HepG2 (cell line): ENCODE results near the gene FAM169A. TPM values are rescaled to one million over a fixed set of nuclear protein-coding genes. Genes with fewer than 3 reads are reported as not detected.

ENCODE experiments used
- CC2D1A ChIP-seq: sonication (generic); formaldehyde crosslinking; IDR thresholded peaks from 2 replicates; pipeline ENCODE4 v1.8.1; 2023; ENCODE audit warnings: mild to moderate bottlenecking, missing genetic modification reagents
- CSRNP1 ChIP-seq: sonication (generic); formaldehyde crosslinking; IDR thresholded peaks from 2 replicates; pipeline ENCODE4 v1.8.1; 2023; ENCODE audit warnings: mild to moderate bottlenecking, missing genetic modification reagents
- CTCF ChIP-seq: sonication (generic); formaldehyde crosslinking; IDR thresholded peaks from 2 replicates; pipeline ENCODE4 v1.5.0; 2020; ENCODE audit warnings: mild to moderate bottlenecking, missing genetic modification reagents, moderate library complexity
- HMGXB3 ChIP-seq: sonication (generic); formaldehyde crosslinking; IDR thresholded peaks from 2 replicates; pipeline ENCODE4 v1.4.0; 2020; ENCODE audit warnings: missing genetic modification reagents, borderline replicate concordance
- IKZF1 ChIP-seq: fragments of 450-650 bp; IDR thresholded peaks from 2 replicates; pipeline ENCODE4 v1.7.1; 2016
- KAT2B ChIP-seq: fragments of 150-350 bp; IDR thresholded peaks from 2 replicates; pipeline ENCODE4 v1.6.1; 2014; ENCODE audit warnings: low read depth, low read length, borderline replicate concordance
- MIER2 ChIP-seq: IDR thresholded peaks from 2 replicates; pipeline ENCODE4 v1.6.1; 2016; ENCODE audit warnings: missing biosample characterization, missing genetic modification reagents
- MLX ChIP-seq: IDR thresholded peaks from 2 replicates; pipeline ENCODE4 v1.6.1; 2016
- NKX3-1 ChIP-seq: sonication (generic); formaldehyde crosslinking; IDR thresholded peaks from 2 replicates; pipeline ENCODE4 v1.5.0; 2020; ENCODE audit warnings: missing genetic modification reagents
- PLRG1 ChIP-seq: fragments of 450-650 bp; conservative IDR thresholded peaks from 2 replicates; pipeline ENCODE4 v1.6.1; 2016
- PPARG ChIP-seq: conservative IDR thresholded peaks from 2 replicates; pipeline ENCODE4 v1.6.1; 2016; ENCODE audit warnings: missing biosample characterization, missing genetic modification reagents
- RFX3 ChIP-seq: IDR thresholded peaks from 2 replicates; pipeline ENCODE4 v1.6.1; 2016; ENCODE audit warnings: missing biosample characterization, missing genetic modification reagents
- SNAPC5 ChIP-seq: sonication (generic); formaldehyde crosslinking; IDR thresholded peaks from 2 replicates; pipeline ENCODE4 v1.8.1; 2023; ENCODE audit warnings: mild to moderate bottlenecking, missing genetic modification reagents, borderline replicate concordance
- SP140L ChIP-seq: sonication (generic); formaldehyde crosslinking; IDR thresholded peaks from 2 replicates; pipeline ENCODE4 v1.4.0; 2020; ENCODE audit warnings: missing genetic modification reagents, borderline replicate concordance
- TCF7L2 ChIP-seq: IDR thresholded peaks from 2 replicates; pipeline ENCODE4 v1.6.1; 2011; ENCODE audit warnings: mild to moderate bottlenecking, low read depth, low read length, moderate library complexity
- TFAP4 ChIP-seq: sonication (generic); IDR thresholded peaks from 2 replicates; pipeline ENCODE4 v1.6.1; 2016; ENCODE audit warnings: low read depth, borderline replicate concordance
- ZFP82 ChIP-seq: sonication (generic); formaldehyde crosslinking; IDR thresholded peaks from 2 replicates; pipeline ENCODE4 v1.5.1; 2020; ENCODE audit warnings: mild to moderate bottlenecking, missing genetic modification reagents, borderline replicate concordance
- ZFX ChIP-seq: sonication (generic); formaldehyde crosslinking; IDR thresholded peaks from 2 replicates; pipeline ENCODE4 v1.4.0; 2020; ENCODE audit warnings: mild to moderate bottlenecking, low read depth, missing genetic modification reagents, moderate library complexity
- ZNF17 ChIP-seq: sonication (generic); formaldehyde crosslinking; IDR thresholded peaks from 2 replicates; pipeline ENCODE4 v1.5.0; 2020; ENCODE audit warnings: mild to moderate bottlenecking, missing genetic modification reagents
- ZNF180 ChIP-seq: sonication (generic); formaldehyde crosslinking; IDR thresholded peaks from 2 replicates; pipeline ENCODE4 v1.4.0; 2020; ENCODE audit warnings: low read depth, missing genetic modification reagents, borderline replicate concordance
- ZNF652 ChIP-seq: IDR thresholded peaks from 2 replicates; pipeline ENCODE4 v1.6.1; 2016; ENCODE audit warnings: low read depth, borderline replicate concordance
- ZNF768 ChIP-seq: sonication (generic); formaldehyde crosslinking; IDR thresholded peaks from 2 replicates; pipeline ENCODE4 v1.4.0; 2020; ENCODE audit warnings: missing genetic modification reagents
- polyA plus RNA-seq, 8 experiments: library from polyadenylated mRNA; depleted of rRNA in 3 of 8; stranded (reverse) in 7 of 8; unstranded in 1 of 8; fragments of >200 nt; fragmentation: Illumina TruSeq in 4 of 8; extraction: Trizol in 4 of 8; gene quantifications; 2 replicates each; pipeline versions ENCODE4 v1.2.1 to v1.2.3, GENCODE V29; 2011 to 2016; ENCODE audit warnings: low read depth in 4 of 8, missing spikeins in 1 of 8, mixed read lengths in 1 of 8; ENCODE audit not compliant: insufficient read depth in 1 of 8
- total RNA-seq, 5 experiments: library from RNA; depleted of rRNA; stranded (reverse); fragments of >200 nt; fragmentation: Illumina TruSeq; extraction: Trizol; gene quantifications; 2 replicates each; pipeline ENCODE4 v1.2.3, GENCODE V29; 2016; ENCODE audit warnings: low read depth in 1 of 5

Gene FAM169A
- total and polyA plus RNA-seq, 2 of the 13 experiments (the other 11 are each of a cell fraction or from before 2014, with no cell fraction given): 21.1 to 110 TPM

- TF ChIP-seq TFAP4 (peak; percentile 75), ZNF768 (CRISPR knock-in tag) (no peak), KAT2B (peak; percentile 58), CC2D1A (CRISPR knock-in tag) (no peak), ZFP82 (CRISPR knock-in tag) (no peak), CSRNP1 (CRISPR knock-in tag) (no peak), IKZF1 (no peak), ZNF180 (no peak), PPARG (CRISPR knock-in tag) (0 out of 2 replicates have a peak, but pooled peaks have one; percentile 49), HMGXB3 (CRISPR knock-in tag) (no peak), MLX (no peak; the same call in 1 of the 2 replicates), MIER2 (CRISPR knock-in tag) (no peak), ZNF17 (CRISPR knock-in tag) (no peak), ZFX (CRISPR knock-in tag) (peak; percentile 56; the same call in 1 of the 2 replicates), SNAPC5 (CRISPR knock-in tag) (no peak), TCF7L2 (no peak), SP140L (CRISPR knock-in tag) (no peak), RFX3 (no peak), CTCF (CRISPR knock-in tag) (no peak), NKX3-1 (no peak), PLRG1 (no peak), ZNF652 (CRISPR knock-in tag) (no peak)
These were observed 11.6 kb upstream of the FAM169A start (continued) for GRCh38 chr5:74877624-74878304.
